Measurements from ENCODE around the gene SRCIN1. TPM values are rescaled to one million over a fixed set of nuclear protein-coding genes. Genes with fewer than 3 reads are reported as not detected.

SRCIN1 gene
- total RNA-seq, 2 donors from 2014 or later: 0.52 to 1.1 TPM

- H3K27ac ChIP-seq: no peak overlapping the region
- H3K4me3 ChIP-seq: peak overlapping the region in 1 of 2 donors; percentile 24
- peaks cover 15 to 18% of the 10 kb centered on the region in 2 donors for H3K27me3 ChIP-seq
- H3K9me3 ChIP-seq: no peaks in the 10 kb centered on the region
- H3K4me1 ChIP-seq: peaks cover 0 to 16% of the 10 kb centered on the region in 2 donors
- no peak for TF ChIP-seq CTCF (IDR thresholded peaks at IDR 0.05)
- no peak for DNase-seq (ENCODE audit: low spot score)
- no peaks in the 10 kb centered on the region for H3K36me3 ChIP-seq
Observed at GRCh38 chr17:38578229-38579082, 27.3 kb downstream of the SRCIN1 start.

GRCh38 chr17:38577645-38578173, 28.0 kb downstream of the SRCIN1 start:
- TF ChIP-seq CTCF (IDR thresholded peaks at IDR 0.05): no peak
- Histone ChIP-seq H3K27me3 (peaks cover 15 to 24% of the 10 kb centered on the region in 2 donors), H3K27ac (no peak overlapping the region), H3K36me3 (no peaks in the 10 kb centered on the region), H3K9me3 (no peaks in the 10 kb centered on the region), H3K4me3 (no peak overlapping the region), H3K4me1 (peaks cover 0 to 19% of the 10 kb centered on the region in 2 donors)
- DNase-seq (ENCODE audit: low spot score): no peak

- no peak for TF ChIP-seq CTCF (IDR thresholded peaks at IDR 0.05)
- DNase-seq (ENCODE audit: low spot score): no peak
- Histone ChIP-seq H3K27me3 (peaks cover 19 to 24% of the 10 kb centered on the region in 2 donors), H3K27ac (no peak overlapping the region), H3K4me3 (no peak overlapping the region), H3K4me1 (peaks cover 0 to 23% of the 10 kb centered on the region in 2 donors), H3K36me3 (no peaks in the 10 kb centered on the region), H3K9me3 (no peaks in the 10 kb centered on the region)
Observed at GRCh38 chr17:38577244-38577643, 28.5 kb downstream of the SRCIN1 start.

GRCh38 chr17:38575781-38576180, 30.0 kb downstream of the SRCIN1 start:
- DNase-seq (ENCODE audit: low spot score): no peak
- TF ChIP-seq CTCF (IDR thresholded peaks at IDR 0.05): no peak
- Histone ChIP-seq H3K9me3 (no peaks in the 10 kb centered on the region), H3K4me1 (peaks cover 0 to 27% of the 10 kb centered on the region in 2 donors), H3K4me3 (no peak overlapping the region), H3K27ac (no peak overlapping the region), H3K36me3 (no peaks in the 10 kb centered on the region), H3K27me3 (peaks cover 21 to 24% of the 10 kb centered on the region in 2 donors)

GRCh38 chr17:38574712-38575111, 31.0 kb downstream of the SRCIN1 start:
- peaks cover 21 to 24% of the 10 kb centered on the region in 2 donors for H3K27me3 ChIP-seq
- peaks cover 0 to 27% of the 10 kb centered on the region in 2 donors for H3K4me1 ChIP-seq
- no peak for DNase-seq (ENCODE audit: low spot score)
- no peaks in the 10 kb centered on the region for H3K9me3 ChIP-seq
- TF ChIP-seq CTCF (IDR thresholded peaks at IDR 0.05): no peak
- no peaks in the 10 kb centered on the region for H3K36me3 ChIP-seq
- H3K4me3 ChIP-seq: no peak overlapping the region
- no peak overlapping the region for H3K27ac ChIP-seq

All from right atrium auricular region (tissue), 2 donors.